GM21723 (cell line): Measurements from ENCODE around the gene OSGEP.

ENCODE experiments used
- ATAC-seq: cut with Tn5 transposase; IDR thresholded peaks from one replicate; pipeline ENCODE4 v1.9.1; 2021; ENCODE audit warnings: mild to moderate bottlenecking, moderate library complexity; ENCODE audit not compliant: unreplicated experiment

Gene OSGEP

DNA sequence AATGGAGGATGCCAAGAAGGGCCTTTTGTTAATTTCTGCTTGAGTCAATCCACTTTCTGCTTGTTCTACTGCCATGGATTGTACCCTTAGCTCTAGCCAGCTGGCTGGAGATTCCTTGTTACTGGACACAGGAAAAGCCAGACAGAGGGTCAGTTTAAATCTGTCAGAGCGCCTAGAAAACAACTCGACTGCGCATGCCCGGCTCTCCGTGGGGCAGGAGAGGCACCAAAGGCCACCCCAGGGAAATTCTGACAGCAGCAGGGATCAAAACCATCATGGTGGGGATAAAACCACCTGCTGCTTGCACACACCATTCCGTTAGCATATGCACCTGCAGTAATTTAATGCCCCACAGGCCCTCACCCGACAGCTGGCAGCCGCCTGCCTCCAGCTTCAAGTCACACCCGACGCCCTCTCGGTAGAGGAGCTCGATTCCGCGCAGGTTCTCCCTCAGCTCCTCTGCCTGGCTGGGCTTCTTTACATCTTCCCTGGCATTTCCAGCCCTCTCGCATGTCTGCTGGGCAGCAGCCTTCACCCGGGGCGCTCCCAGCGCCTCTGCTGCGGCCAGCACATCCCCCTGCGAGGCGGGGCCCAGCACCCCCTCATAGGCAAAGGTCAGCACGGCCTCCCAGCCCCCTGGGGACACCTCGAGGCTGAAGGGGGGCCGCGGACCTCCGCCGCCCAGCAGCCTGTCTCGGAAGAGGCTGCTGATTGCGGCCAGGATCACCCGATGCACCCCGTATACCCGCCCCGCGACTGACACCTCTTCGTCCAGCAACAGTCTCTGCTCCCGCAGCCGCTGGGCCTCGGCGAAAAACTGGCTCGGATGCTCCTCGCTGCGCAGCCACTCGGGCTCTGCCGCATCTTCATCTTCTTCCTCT lies 19.7 kb downstream of the OSGEP start:
- ATAC-seq = no peak

- no peak for ATAC-seq
These were observed 24.6 kb downstream of the OSGEP start for GRCh38 chr14:20429801-20430669.

DNA sequence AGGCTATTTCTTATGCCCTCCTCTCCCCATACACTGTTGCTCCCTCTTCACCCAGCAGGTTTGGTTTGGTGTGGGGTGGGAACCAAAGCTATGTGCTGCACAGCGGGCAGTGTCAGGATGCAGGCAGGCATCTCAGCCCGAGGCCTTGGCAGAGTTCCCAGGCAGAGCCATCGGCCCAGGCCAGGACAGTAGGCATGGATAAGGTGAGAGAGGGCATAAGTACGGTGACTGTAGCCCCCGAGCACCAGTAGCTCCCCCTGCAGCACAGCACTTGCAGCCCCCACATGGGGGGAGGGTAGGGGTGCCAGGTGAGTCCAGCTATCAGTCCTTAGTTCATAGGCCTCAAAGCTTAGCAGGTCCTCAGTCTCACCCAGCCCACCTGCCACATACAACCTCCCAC lies 25.8 kb downstream of the OSGEP start:
- ATAC-seq = no peak

- ATAC-seq = peak; percentile 44
These were observed 26.6 kb downstream of the OSGEP start for GRCh38 chr14:20428010-20428365.

GRCh38 chr14:20427231-20428009 lies 27.2 kb downstream of the OSGEP start:
- ATAC-seq = peak; percentile 82

DNA sequence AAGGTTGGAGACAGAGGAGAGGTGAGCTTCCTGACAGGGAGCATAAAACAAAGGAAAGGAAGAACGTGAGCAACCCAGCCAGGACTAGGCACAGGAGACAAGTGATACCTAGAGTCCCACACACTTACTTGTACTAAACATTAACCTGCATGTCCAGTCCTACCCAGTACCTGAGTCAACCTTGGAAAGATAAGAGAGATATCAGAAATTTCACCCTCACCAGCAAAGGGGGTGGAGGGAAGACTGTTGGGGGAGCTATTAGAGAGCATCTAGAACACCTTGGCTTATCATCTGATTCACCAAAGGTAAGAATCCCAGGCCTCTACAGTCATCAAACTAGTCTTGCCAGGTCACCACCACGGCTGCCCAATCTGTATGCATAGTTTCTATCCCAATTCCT lies 29.8 kb downstream of the OSGEP start:
- no peak for ATAC-seq

- no peak for ATAC-seq
These were observed 31.7 kb downstream of the OSGEP start for GRCh38 chr14:20422886-20423285.

DNA sequence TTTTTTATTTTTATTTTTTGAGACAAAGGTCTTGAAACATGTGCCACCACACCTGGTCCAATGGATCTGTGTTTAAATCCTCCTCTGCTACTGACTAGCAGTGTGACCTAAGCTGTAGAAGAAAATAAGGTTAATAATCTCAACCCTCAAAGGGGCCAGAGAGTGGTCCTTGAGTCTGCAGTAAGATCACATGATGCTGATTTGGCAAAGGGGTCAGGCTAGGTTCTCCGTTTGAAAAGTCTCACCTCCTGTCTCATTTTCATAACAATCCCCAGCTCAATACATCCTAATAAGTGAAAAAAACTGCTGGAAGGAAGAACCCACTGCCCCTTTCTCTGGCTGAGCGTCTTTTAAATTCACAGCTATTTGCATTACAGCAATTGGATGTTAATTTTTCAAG lies 33.3 kb downstream of the OSGEP start:
- no peak for ATAC-seq

GRCh38 chr14:20419419-20419818 lies 35.2 kb downstream of the OSGEP start:
- no peak for ATAC-seq

DNA sequence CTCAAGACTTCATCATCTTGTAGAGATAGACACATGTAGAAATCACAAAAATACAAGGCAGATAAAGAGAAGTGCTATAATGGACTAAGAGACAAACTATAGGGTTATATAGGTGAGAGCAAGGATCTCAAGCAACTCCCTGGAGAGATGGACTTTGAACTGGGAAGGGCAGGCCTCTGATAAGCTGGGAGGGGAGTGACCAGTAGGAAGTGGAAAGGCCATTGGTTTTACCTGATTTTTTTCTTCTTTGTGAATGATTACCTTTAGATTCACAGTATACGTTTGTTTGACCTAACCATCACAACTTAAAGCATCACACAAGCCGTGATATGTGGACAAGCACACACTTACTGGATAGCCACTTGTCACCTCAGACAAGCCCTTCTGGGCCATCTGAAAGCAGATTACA lies 36.1 kb downstream of the OSGEP start:
- no peak for ATAC-seq

GRCh38 chr14:20417250-20418186 lies 37.1 kb downstream of the OSGEP start:
- ATAC-seq = no peak

DNA sequence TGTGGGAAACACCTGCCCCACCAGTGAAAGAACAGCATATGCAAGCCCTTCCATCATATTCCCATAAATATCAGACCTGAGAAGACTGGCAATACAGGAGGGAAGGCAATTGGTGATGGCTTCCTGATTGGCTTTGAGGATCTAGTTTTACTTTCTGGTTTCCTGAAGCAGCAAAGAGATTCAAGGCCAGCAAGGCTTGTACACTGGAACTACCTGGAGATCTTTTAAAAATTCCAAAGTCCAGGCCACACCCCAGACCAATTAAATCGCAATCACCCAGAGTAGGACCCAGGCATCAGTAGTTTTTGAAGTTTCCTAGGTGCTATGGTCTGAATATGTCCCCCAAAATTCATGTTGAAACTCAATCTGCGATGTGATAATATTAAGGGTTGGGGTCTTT lies 38.4 kb downstream of the OSGEP start:
- no peak for ATAC-seq

DNA sequence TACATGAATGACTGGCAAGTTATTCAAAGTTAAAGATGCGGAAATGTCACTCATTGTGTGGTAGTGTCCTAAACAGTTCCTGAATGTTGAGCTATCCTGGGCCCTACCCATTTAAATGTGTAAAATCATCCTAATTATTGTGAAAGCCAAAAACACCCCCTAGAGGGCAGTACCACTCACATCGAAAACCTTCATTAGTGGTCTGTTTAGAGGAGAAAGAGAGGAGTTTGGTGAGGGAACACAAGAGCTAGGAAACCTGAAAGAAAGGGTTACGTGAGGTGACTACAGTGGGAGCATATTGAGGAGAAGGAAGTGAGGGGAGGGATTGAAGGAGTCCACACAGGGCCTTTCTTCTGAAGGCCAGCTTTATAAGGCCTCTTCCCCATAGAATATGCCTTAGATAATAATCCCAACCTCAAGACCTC lies 38.8 kb downstream of the OSGEP start:
- no peak for ATAC-seq

DNA sequence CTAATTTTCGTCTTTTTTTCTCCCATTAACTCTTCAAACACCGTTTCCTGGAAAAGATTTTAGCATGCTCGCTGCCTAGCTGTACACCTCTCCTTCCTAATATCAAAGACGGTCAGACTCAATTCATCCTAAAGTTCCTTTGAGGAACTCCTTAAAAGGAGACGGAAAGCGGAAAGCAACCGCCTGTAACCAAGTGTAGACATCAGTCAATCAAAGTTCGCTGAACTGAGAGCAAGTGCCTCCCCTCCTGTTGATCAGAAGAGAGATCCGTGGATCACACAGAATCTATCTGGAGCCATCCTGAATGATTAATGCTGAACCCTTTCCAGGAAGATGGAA lies 40.9 kb downstream of the OSGEP start:
- peak; percentile 42 for ATAC-seq

DNA sequence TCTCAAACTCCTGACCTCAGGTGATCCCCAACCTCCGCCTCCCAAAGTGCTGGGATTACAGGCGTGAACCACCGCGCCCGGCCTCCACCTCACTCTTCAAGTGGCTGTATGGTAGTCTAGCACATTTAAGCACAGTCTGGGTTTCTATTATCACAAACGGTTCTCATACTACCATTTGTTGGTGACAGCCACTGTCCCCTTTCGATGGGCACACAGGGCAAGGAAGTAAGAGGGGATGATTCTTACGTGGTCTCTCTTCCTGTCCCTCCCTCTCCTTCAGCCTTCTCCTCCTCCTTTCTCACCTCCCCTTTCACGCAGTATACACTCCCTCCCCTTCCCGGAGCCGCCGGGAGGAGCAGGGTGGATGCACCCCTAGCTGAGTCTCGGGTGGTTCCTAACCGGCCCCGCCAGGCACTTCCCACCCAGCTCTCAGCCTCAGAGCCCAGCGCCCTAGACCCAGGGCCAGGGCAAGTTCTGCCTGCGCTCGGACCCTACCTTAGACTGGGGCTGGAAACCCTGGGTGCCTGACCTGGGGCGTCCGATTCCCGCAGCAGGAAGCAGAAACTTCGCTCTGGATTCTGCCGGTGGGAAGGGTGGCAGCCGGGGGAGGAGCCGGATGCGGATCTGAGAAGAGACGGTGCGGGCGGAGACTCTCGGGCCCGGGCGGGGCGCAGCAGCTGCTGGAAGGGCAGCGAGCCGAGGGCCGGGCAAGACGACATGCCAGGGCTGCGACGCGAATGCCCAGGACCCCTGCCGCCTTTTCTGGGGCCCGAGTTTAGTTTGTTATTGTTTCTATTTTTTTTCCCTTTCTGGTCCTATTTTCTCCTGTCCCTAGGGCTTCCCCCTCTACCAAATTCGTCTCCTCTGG lies 41.5 kb downstream of the OSGEP start, which contains the start of gene TEP1:
Gene TEP1 (minus strand): TSS at position 626 of the 868 bp plus-strand sequence. CDS start 5,062 bp downstream, outside the sequence.
- peak; percentile 79 for ATAC-seq

GRCh38 chr14:20412411-20412810 lies 42.2 kb downstream of the OSGEP start:
- peak; percentile 56 for ATAC-seq

DNA sequence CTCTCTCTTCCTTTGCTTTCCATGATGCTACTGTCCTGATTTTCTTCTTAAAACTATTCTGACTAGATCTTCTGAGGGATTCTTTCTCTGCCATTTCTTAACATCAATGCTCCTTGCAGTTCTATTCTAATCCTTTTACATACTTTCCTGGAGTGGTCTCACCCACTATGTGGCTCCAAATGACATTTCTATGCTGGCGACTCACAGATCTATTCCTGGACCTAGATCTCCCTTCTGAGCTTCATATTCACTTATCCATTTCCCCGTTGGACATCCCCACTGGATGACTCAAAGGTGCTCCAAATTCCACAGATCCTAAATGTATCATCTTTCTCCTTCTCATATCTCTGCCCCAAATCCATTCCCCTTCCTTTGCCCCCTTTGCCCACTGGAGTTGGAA lies 45.4 kb downstream of the OSGEP start:
- no peak for ATAC-seq

DNA sequence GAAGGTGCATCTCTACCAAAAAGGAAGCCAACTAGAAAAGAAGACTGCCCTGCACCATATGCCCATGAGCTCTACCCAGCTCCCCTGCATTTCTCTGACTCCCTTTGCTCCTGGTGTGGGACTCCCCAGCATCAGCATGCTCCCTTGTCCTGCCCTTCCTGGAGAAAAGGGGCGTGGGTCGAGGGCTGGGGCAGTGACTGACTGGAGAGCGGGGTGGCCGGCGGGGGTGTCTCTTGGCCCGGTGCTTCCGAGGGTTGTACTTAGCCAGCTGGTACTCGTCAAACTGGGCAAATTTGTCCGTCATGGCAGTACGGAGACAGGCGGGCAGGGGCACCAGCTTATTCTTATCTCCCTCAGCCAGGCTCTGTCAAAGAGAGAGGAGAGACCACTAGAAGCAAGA lies 51.1 kb downstream of the OSGEP start:
- ATAC-seq = no peak

DNA sequence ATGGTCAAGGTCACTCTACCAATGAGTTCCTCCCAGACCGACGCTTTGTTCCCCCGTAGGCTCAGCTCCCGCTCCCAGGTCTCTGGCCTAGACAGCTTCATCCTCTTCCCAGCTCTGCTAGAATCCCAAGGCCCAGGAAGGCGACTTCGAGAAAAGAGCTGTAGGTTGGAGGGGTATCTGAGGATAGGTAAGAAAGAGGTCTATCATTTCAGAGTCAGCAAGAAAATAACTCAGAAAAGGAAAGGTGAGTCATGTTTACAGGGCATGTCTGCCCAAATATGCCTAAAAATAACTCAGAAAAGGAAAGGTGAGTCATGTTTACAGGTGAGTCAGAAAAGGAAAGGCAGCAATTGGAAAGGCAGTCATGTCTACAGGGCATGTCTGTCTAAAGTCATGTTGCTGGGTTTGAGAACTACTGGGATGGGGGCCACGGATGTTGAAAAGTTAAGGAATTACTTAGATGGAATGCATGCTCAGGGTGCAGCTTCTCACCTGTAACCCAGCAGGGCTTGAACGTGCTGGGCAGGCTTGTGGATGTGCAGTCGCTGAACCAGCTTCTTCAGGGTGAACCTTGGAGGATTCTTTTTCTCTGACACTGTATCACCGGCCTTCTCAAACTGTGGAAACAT lies 53.5 kb downstream of the OSGEP start:
- ATAC-seq = no peak
